ENCODE measurements around the gene ELF2.

Gene ELF2

DNA sequence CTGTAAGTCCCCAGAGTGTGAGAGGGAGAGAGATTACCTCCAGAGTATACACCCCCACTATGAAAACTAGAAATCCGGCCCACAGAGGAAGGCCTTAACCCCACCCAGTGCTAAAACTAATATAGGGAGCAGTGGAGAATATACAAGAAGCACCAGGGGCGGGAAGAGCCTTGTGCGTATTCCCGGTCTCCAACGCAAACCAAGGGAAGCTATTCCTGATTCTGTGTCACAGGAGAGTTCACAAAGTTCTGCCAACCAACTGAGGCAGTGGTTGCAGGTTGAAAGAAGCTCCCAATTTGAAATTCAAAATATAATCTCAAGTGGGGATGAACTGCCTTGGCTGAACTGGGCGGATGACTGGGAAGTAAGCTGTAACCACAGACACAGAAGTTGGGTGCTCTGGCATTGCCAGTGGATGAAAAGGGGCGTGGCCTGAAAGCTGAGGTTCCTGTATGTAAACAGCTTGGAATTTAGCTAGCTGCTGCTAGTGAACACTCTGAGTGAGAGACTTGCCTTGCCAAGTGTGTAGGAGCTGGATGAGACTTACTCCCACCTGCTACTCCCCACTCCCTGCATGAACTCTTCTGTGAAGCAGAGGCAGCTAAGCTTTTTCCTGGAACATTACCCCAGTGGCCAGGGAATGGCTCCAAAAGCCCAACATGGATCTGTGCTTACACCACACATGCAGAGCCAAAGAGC lies 32.7 kb downstream of the ELF2 start:
- no peak for DNase-seq (ENCODE audit: low read depth)
- H3K4me3 ChIP-seq (ENCODE audit: low read depth, low read length), result no peak overlapping the region

DNA sequence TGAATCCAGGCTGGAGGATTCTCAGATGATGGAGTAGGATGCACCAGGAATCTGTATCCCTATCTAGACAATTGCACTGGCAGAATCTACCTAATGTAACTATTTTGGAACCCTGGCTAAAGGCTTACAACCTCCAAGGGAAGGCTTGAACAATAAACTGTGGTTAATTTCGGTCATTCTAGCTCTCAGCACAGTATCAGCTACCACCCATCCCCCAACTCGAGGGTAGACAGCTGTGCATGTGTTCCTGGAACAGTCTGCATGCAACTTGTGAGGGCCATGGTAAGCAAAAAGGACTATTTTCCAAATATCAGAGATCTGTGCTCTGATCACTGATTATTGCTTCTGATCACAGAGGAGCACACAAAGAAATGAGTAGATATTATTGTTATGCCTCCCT lies 34.0 kb downstream of the ELF2 start:
- no peak overlapping the region for H3K4me3 ChIP-seq (ENCODE audit: low read depth, low read length)
- no peak for TF ChIP-seq CTCF (IDR thresholded peaks at IDR 0.05; ENCODE audit: control insufficient read depth, extremely low read depth, insufficient read depth)
- DNase-seq (ENCODE audit: low read depth), result no peak

More for the DNA sequence above, 32.7 kb downstream of the ELF2 start:
- TF ChIP-seq CTCF (IDR thresholded peaks at IDR 0.05; ENCODE audit: control insufficient read depth, extremely low read depth, insufficient read depth), result no peak

DNA sequence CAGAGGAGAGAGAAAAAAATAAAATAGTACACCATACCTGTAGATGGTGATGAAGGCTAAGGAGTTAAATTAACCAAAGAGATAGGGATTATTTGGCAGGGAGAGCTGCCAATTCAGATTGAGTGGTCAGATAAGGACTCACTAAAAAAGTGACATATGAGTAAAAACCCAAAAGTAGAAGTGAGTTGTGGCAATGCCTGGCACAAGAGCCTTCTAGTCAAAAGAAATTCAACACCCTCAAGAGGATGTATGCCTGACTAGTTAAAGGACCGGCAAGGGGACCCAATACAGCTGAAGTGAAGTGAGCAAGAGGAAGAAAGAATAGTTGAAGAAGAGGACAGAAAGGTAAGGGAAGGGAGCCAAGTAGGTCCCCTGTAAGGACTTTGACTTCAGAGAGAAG lies 34.9 kb downstream of the ELF2 start:
- no peak for DNase-seq (ENCODE audit: low read depth)
- TF ChIP-seq CTCF (IDR thresholded peaks at IDR 0.05; ENCODE audit: control insufficient read depth, extremely low read depth, insufficient read depth), result no peak
- no peak overlapping the region for H3K4me3 ChIP-seq (ENCODE audit: low read depth, low read length)

GRCh38 chr4:139137763-139138162 lies 39.3 kb downstream of the ELF2 start:
- TF ChIP-seq CTCF (IDR thresholded peaks at IDR 0.05; ENCODE audit: control insufficient read depth, extremely low read depth, insufficient read depth), result no peak
- no peak for DNase-seq (ENCODE audit: low read depth)
- no peak overlapping the region for H3K4me3 ChIP-seq (ENCODE audit: low read depth, low read length)

DNA sequence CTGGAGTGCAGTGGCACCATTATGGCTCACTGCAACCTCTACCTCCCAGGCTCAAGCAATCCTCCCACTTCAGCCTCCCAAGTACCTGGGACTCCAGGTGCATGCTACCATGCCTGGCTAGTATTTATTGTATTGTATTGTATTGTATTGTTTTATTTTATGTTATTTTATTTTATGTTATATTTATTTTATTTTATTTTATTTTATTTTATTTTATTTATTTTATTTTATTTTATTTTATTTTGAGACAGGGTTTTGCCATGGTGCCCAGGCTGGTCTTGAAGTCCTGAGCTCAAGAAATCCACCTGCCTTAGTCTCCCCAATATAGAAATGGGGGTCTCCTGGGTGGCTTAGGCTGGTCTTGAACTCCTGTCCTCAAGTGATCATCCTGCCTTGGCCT lies 42.6 kb downstream of the ELF2 start:
- no peak overlapping the region for H3K4me3 ChIP-seq (ENCODE audit: low read depth, low read length)
- no peak for TF ChIP-seq CTCF (IDR thresholded peaks at IDR 0.05; ENCODE audit: control insufficient read depth, extremely low read depth, insufficient read depth)
- DNase-seq (ENCODE audit: low read depth), result no peak

- H3K4me3 ChIP-seq (ENCODE audit: low read depth, low read length), result 0 out of 2 replicates have a peak overlapping the region, but pooled peaks have one; percentile 10
- DNase-seq (ENCODE audit: low read depth), result peak; percentile 81
- no peak for TF ChIP-seq CTCF (IDR thresholded peaks at IDR 0.05; ENCODE audit: control insufficient read depth, extremely low read depth, insufficient read depth)
Measured at GRCh38 chr4:139131209-139131870, 45.7 kb downstream of the ELF2 start.

Measured in LNCaP clone FGC (cell line).